Measurements from ENCODE around the gene MRPL14. TPM values are rescaled to one million over a fixed set of nuclear protein-coding genes. Genes with fewer than 3 reads are reported as not detected.

MRPL14 gene
- total and polyA plus RNA-seq, 3 donors from 2014 or later = 47.6 to 86.5 (median 53.5) TPM

- TF ChIP-seq, protein P1, sequence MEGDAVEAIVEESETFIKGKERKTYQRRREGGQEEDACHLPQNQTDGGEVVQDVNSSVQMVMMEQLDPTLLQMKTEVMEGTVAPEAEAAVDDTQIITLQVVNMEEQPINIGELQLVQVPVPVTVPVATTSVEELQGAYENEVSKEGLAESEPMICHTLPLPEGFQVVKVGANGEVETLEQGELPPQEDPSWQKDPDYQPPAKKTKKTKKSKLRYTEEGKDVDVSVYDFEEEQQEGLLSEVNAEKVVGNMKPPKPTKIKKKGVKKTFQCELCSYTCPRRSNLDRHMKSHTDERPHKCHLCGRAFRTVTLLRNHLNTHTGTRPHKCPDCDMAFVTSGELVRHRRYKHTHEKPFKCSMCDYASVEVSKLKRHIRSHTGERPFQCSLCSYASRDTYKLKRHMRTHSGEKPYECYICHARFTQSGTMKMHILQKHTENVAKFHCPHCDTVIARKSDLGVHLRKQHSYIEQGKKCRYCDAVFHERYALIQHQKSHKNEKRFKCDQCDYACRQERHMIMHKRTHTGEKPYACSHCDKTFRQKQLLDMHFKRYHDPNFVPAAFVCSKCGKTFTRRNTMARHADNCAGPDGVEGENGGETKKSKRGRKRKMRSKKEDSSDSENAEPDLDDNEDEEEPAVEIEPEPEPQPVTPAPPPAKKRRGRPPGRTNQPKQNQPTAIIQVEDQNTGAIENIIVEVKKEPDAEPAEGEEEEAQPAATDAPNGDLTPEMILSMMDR (IDR thresholded peaks at IDR 0.05) = no peak
- TF ChIP-seq POLR2A (IDR thresholded peaks at IDR 0.05) = no peak
- Histone ChIP-seq H3K4me1 (peaks cover 26% of the 10 kb centered on the region), H3K27me3 (no peaks in the 10 kb centered on the region), H3K9me3 (no peaks in the 10 kb centered on the region), H3K27ac (no peak overlapping the region), H3K36me3 (ENCODE audit: low read depth, missing control alignments) (no peaks in the 10 kb centered on the region), H3K4me3 (no peak overlapping the region)
- DNase-seq = no peak
- WGBS, 2 donors = 66 to 81% methylated on average over 6 of the region's 6 CpGs
- intact Hi-C loops (cut with DNase I; ENCODE audit: low total_unique reads) = no loop called here
Observed at GRCh38 chr6:44110005-44110676, 17.1 kb downstream of the MRPL14 start.

DNA sequence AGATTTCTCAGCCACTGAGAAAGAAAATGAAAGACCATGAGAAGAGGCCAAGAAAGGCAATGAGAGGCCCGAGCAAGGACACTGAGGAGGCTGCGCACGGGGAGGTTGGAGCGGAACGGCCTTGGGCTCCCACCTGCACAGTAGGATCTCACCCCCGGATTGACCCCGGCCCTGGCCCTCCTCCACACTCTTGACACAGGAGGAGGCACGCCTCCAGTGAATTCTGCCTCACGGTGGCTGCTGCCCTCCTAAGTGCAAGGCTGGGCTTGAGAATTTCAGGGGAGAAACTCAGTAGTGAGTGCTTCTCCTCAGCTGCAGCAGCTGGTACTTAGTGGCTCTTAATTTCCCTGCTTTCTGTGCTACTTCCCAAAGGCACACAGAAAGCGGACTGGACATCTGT, 18.0 kb downstream of the MRPL14 start:
- Histone ChIP-seq H3K4me1 (peaks cover 26% of the 10 kb centered on the region), H3K36me3 (ENCODE audit: low read depth, missing control alignments) (no peaks in the 10 kb centered on the region), H3K4me3 (no peak overlapping the region), H3K27ac (no peak overlapping the region), H3K9me3 (no peaks in the 10 kb centered on the region), H3K27me3 (no peaks in the 10 kb centered on the region)
- intact Hi-C loops (cut with DNase I; ENCODE audit: low total_unique reads) = no loop called here
- WGBS, 2 donors = 46 to 62% methylated on average over 9 to 10 of the region's 10 CpGs
- no peak for DNase-seq
- TF ChIP-seq, protein P1 (IDR thresholded peaks at IDR 0.05) = no peak
- TF ChIP-seq POLR2A (IDR thresholded peaks at IDR 0.05) = no peak

DNA sequence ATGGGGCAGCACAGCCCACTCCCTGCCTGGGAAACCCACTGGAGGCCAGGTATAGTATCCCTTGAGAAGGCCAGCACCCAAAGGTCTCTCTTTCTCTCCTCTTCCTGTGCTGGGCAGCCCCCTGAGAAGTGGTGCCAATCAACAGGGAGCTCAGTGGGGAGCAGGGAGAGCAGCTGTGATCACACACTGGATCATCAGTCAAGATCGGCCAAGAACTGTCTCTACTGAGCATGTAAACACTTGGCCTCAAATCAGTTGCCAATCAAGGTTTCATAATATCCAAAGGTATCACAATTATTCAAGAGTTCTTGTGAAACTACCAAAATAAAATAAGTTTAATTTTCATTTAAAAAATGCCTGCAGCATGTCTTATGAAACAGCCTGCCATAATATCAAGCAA, 18.8 kb downstream of the MRPL14 start:
- Histone ChIP-seq H3K4me1 (peaks cover 26% of the 10 kb centered on the region), H3K9me3 (no peaks in the 10 kb centered on the region), H3K36me3 (ENCODE audit: low read depth, missing control alignments) (no peaks in the 10 kb centered on the region), H3K27me3 (no peaks in the 10 kb centered on the region), H3K4me3 (no peak overlapping the region), H3K27ac (no peak overlapping the region)
- 87 to 89% methylated on average over 1 of the region's 1 CpG for WGBS, 2 donors
- intact Hi-C loops (cut with DNase I; ENCODE audit: low total_unique reads) = no loop called here
- DNase-seq = no peak
- TF ChIP-seq POLR2A (IDR thresholded peaks at IDR 0.05) = no peak
- TF ChIP-seq, protein P1 (IDR thresholded peaks at IDR 0.05) = no peak

DNA sequence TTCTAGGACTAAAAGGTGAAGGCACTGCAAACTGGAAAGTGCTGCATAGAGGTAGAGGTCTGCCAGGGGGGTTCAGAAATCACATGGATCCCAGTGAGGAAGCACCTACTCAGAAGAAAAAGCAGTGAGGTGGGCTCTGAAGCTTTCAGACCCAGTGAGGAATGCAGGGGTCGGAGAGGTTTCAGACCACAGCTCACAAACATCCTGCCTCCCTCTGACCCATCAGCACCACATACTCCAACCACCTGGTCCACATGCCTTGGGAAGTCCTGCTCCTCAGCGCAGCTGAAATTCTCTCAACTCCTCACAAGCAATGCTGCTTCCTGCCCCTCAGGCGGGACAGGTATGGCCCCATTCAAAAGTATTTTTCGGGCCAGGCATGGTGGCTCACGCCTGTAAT, 20.2 kb downstream of the MRPL14 start:
- Histone ChIP-seq H3K36me3 (ENCODE audit: low read depth, missing control alignments) (no peaks in the 10 kb centered on the region), H3K4me3 (no peak overlapping the region), H3K9me3 (no peaks in the 10 kb centered on the region), H3K4me1 (peaks cover 22% of the 10 kb centered on the region), H3K27me3 (no peaks in the 10 kb centered on the region), H3K27ac (no peak overlapping the region)
- 92 to 93% methylated on average over 5 of the region's 5 CpGs for WGBS, 2 donors
- intact Hi-C loops (cut with DNase I; ENCODE audit: low total_unique reads) = no loop called here
- DNase-seq = no peak
- no peak for TF ChIP-seq POLR2A (IDR thresholded peaks at IDR 0.05)
- TF ChIP-seq, protein P1 (IDR thresholded peaks at IDR 0.05) = no peak

All from testis (tissue), 3 donors.